ENCODE results near the gene PTPRM. TPM values are rescaled to one million over a fixed set of nuclear protein-coding genes. Genes with fewer than 3 reads are reported as not detected.

The PTPRM gene
- total RNA-seq, 1 donor from 2014 or later: 13.9 TPM

GRCh38 chr18:8433771-8434170, 866.7 kb downstream of the PTPRM start:
- peaks cover 6% of the 10 kb centered on the region for H3K27me3 Mint-ChIP-seq (ENCODE audit: insufficient read depth, low read depth)
- DNase-seq (ENCODE audit: low spot score): no peak

GRCh38 chr18:8435376-8435775, 868.3 kb downstream of the PTPRM start:
- H3K36me3 Mint-ChIP-seq: no peaks in the 10 kb centered on the region

More at GRCh38 chr18:8433771-8434170, 866.7 kb downstream of the PTPRM start:
- no peak overlapping the region for H3K27ac Mint-ChIP-seq
- H3K9me3 Mint-ChIP-seq: no peaks in the 10 kb centered on the region
- Histone ChIP-seq H2AFZ (replicated peaks) (no peak overlapping the region), H3F3A (ENCODE audit: low read depth) (no peaks in the 10 kb centered on the region), H3K36me3 (no peaks in the 10 kb centered on the region), H3K79me2 (ENCODE audit: low read depth) (no peaks in the 10 kb centered on the region), H4K20me1 (ENCODE audit: low read depth) (no peaks in the 10 kb centered on the region), H3K9ac (no peak overlapping the region), H3K9me3 (ENCODE audit: low read depth) (no peaks in the 10 kb centered on the region), H3K4me2 (no peak overlapping the region), H3K4me1 (no peaks in the 10 kb centered on the region), H3K4me3 (no peak overlapping the region), H3K27me3 (no peaks in the 10 kb centered on the region), H3K27ac (no peak overlapping the region)
- no peaks in the 10 kb centered on the region for H3K4me1 Mint-ChIP-seq
- no peaks in the 10 kb centered on the region for H3K36me3 Mint-ChIP-seq
- H3K4me3 Mint-ChIP-seq: no peak overlapping the region
- TF ChIP-seq CTCF (IDR thresholded peaks at IDR 0.05) (no peak), EZH2phosphoT487 (IDR thresholded peaks at IDR 0.05) (no peak), EZH2 (IDR thresholded peaks at IDR 0.05) (no peak)

GRCh38 chr18:8439055-8439454, 871.9 kb downstream of the PTPRM start:
- no peaks in the 10 kb centered on the region for H3F3A ChIP-seq (ENCODE audit: low read depth)
- no peak overlapping the region for H3K4me3 ChIP-seq
- H3K36me3 ChIP-seq: no peaks in the 10 kb centered on the region
- no peak for TF ChIP-seq EZH2 (IDR thresholded peaks at IDR 0.05)
- no peak for TF ChIP-seq CTCF (IDR thresholded peaks at IDR 0.05)
- TF ChIP-seq EZH2phosphoT487 (IDR thresholded peaks at IDR 0.05): no peak
- no peak overlapping the region for H2AFZ ChIP-seq (replicated peaks)
- Mint-ChIP-seq H3K27ac (no peak overlapping the region), H3K4me3 (no peak overlapping the region), H3K4me1 (no peaks in the 10 kb centered on the region), H3K27me3 (ENCODE audit: insufficient read depth, low read depth) (peaks cover 14% of the 10 kb centered on the region), H3K36me3 (no peaks in the 10 kb centered on the region), H3K9me3 (peaks cover 15% of the 10 kb centered on the region)
- no peaks in the 10 kb centered on the region for H4K20me1 ChIP-seq (ENCODE audit: low read depth)
- H3K4me1 ChIP-seq: no peaks in the 10 kb centered on the region
- no peaks in the 10 kb centered on the region for H3K9me3 ChIP-seq (ENCODE audit: low read depth)
- H3K27ac ChIP-seq: no peak overlapping the region
- H3K4me2 ChIP-seq: no peak overlapping the region
- H3K9ac ChIP-seq: no peak overlapping the region
- no peaks in the 10 kb centered on the region for H3K27me3 ChIP-seq
- no peak for DNase-seq (ENCODE audit: low spot score)
- H3K79me2 ChIP-seq (ENCODE audit: low read depth): no peaks in the 10 kb centered on the region

More at GRCh38 chr18:8435376-8435775, 868.3 kb downstream of the PTPRM start:
- Histone ChIP-seq H3K36me3 (no peaks in the 10 kb centered on the region), H3K4me2 (no peak overlapping the region), H3K4me3 (no peak overlapping the region), H3K79me2 (ENCODE audit: low read depth) (no peaks in the 10 kb centered on the region), H3F3A (ENCODE audit: low read depth) (no peaks in the 10 kb centered on the region), H3K27me3 (no peaks in the 10 kb centered on the region), H3K9me3 (ENCODE audit: low read depth) (no peaks in the 10 kb centered on the region), H2AFZ (replicated peaks) (no peak overlapping the region), H3K4me1 (no peaks in the 10 kb centered on the region), H4K20me1 (ENCODE audit: low read depth) (no peaks in the 10 kb centered on the region), H3K27ac (no peak overlapping the region), H3K9ac (no peak overlapping the region)
- H3K27ac Mint-ChIP-seq: no peak overlapping the region
- peaks cover 10% of the 10 kb centered on the region for H3K27me3 Mint-ChIP-seq (ENCODE audit: insufficient read depth, low read depth)
- no peak overlapping the region for H3K4me3 Mint-ChIP-seq
- DNase-seq (ENCODE audit: low spot score): no peak
- H3K4me1 Mint-ChIP-seq: no peaks in the 10 kb centered on the region
- TF ChIP-seq CTCF (IDR thresholded peaks at IDR 0.05) (no peak), EZH2phosphoT487 (IDR thresholded peaks at IDR 0.05) (no peak), EZH2 (IDR thresholded peaks at IDR 0.05) (no peak)
- H3K9me3 Mint-ChIP-seq: peaks cover 4% of the 10 kb centered on the region

All from neural progenitor cell (in vitro differentiated cells).